SH-SY5Y (cell line): ENCODE data around the gene SKIC2.

ENCODE experiments used
- GATA2 ChIP-seq: IDR thresholded peaks from 2 replicates; pipeline ENCODE4 v1.6.1; 2011; ENCODE audit warnings: mild to moderate bottlenecking, low read depth, low read length
- GATA3 ChIP-seq: IDR thresholded peaks from 2 replicates; pipeline ENCODE4 v1.6.1; 2011; ENCODE audit warnings: low read depth, mild to moderate bottlenecking, low read length, moderate library complexity

The SKIC2 gene

GRCh38 chr6:31958741-31959739 is at the start of gene SKIC2, which contains the start of gene NELFE:
TSS of gene SKIC2 (plus strand) at chr6:31959175. CDS start at chr6:31959193, 18 bp downstream.
TSS of gene NELFE (minus strand) at chr6:31958971. CDS start at chr6:31958446, 525 bp downstream.
- TF ChIP-seq GATA2 (0 out of 2 replicates have a peak, but pooled peaks have one; percentile 12), GATA3 (no peak)

- TF ChIP-seq GATA2: no peak
- no peak for TF ChIP-seq GATA3
These were observed 47.0 kb upstream of the SKIC2 start for GRCh38 chr6:31911826-31912585.

GRCh38 chr6:31915351-31915750 is 43.6 kb upstream of the SKIC2 start:
- TF ChIP-seq GATA2 (no peak), GATA3 (no peak)

- TF ChIP-seq GATA3 (no peak), GATA2 (no peak)
These were observed 43.2 kb upstream of the SKIC2 start for GRCh38 chr6:31915756-31916155.

- no peak for TF ChIP-seq GATA3
- no peak for TF ChIP-seq GATA2
These were observed 40.8 kb upstream of the SKIC2 start for GRCh38 chr6:31918069-31918720.

- no peak for TF ChIP-seq GATA3
- TF ChIP-seq GATA2: no peak
These were observed 39.2 kb upstream of the SKIC2 start for GRCh38 chr6:31919624-31920303.

- TF ChIP-seq GATA3 (no peak), GATA2 (no peak)
These were observed 38.2 kb upstream of the SKIC2 start for GRCh38 chr6:31920811-31921210.

- no peak for TF ChIP-seq GATA3
- TF ChIP-seq GATA2: no peak
These were observed 36.0 kb upstream of the SKIC2 start for GRCh38 chr6:31922942-31923341.

- TF ChIP-seq GATA3: no peak
- TF ChIP-seq GATA2: no peak
These were observed 31.6 kb upstream of the SKIC2 start, which contains the start of gene C2 for GRCh38 chr6:31927242-31927862. TSS of gene C2 (plus strand) at chr6:31927717. CDS start at chr6:31927753, 36 bp downstream.

GRCh38 chr6:31927863-31928671 is 30.9 kb upstream of the SKIC2 start:
- TF ChIP-seq GATA3 (no peak), GATA2 (no peak)

GRCh38 chr6:31928672-31928939 is 30.4 kb upstream of the SKIC2 start:
- TF ChIP-seq GATA3: no peak
- TF ChIP-seq GATA2: no peak

- TF ChIP-seq GATA2 (no peak), GATA3 (no peak)
These were observed 28.0 kb upstream of the SKIC2 start for GRCh38 chr6:31930962-31931361.

- TF ChIP-seq GATA3: no peak
These were observed 25.4 kb upstream of the SKIC2 start for GRCh38 chr6:31933537-31933936.
